Neural cell (in vitro differentiated cells): ENCODE measurements around the gene ADORA2B. TPM values are rescaled to one million over a fixed set of nuclear protein-coding genes. Genes with fewer than 3 reads are reported as not detected.

Experiments used
- H2AFZ ChIP-seq: fragments of 200-600, 300-800 bp; sonication (generic), shearing (Covaris generic); 2 replicates; pipeline ENCODE4 v1.6.0; 2014; ENCODE audit warnings: low read depth, mild to moderate bottlenecking, antibody characterized with exemption, low read length, moderate library complexity
- H3F3A ChIP-seq: fragments of 200-600 bp; shearing (Covaris generic); 2 replicates; pipeline ENCODE4 v1.6.1; 2016; ENCODE audit warnings: mild to moderate bottlenecking, moderate library complexity, mixed read lengths, antibody characterized with exemption, low read length; ENCODE audit not compliant: insufficient read depth, poor library complexity, severe bottlenecking
- H3K27ac ChIP-seq: fragments of 200-600, 300-800 bp; sonication (generic), shearing (Covaris generic); 2 replicates; pipeline ENCODE4 v1.5.1; 2014; ENCODE audit warnings: mild to moderate bottlenecking, low read length, moderate library complexity
- H3K27me3 ChIP-seq: fragments of 300-800, 200-600 bp; sonication (generic), shearing (Covaris generic); 2 replicates; pipeline ENCODE4 v1.6.0; 2014; ENCODE audit warnings: mild to moderate bottlenecking, low read depth, low read length, moderate library complexity; ENCODE audit not compliant: insufficient read depth
- H3K36me3 ChIP-seq: fragments of 300-800, 200-600 bp; sonication (generic), shearing (Covaris generic); 2 replicates; pipeline ENCODE4 v1.5.1; 2014; ENCODE audit warnings: mild to moderate bottlenecking, antibody characterized with exemption, low read length, moderate library complexity; ENCODE audit not compliant: insufficient read depth
- H3K4me2 ChIP-seq: fragments of 300-800, 200-600 bp; sonication (generic), shearing (Covaris generic); 2 replicates; pipeline ENCODE4 v1.6.0; 2014; ENCODE audit warnings: mild to moderate bottlenecking, low read length
- H3K4me3 ChIP-seq: fragments of 300-800, 200-600 bp; sonication (generic), shearing (Covaris generic); 2 replicates; pipeline ENCODE4 v1.5.1; 2014; ENCODE audit warnings: mild to moderate bottlenecking, low read length, moderate library complexity
- H3K79me2 ChIP-seq: fragments of 200-600 bp; shearing (Covaris generic); replicated peaks from 2 replicates; pipeline ENCODE4 v1.6.0; 2014; ENCODE audit warnings: mild to moderate bottlenecking, low read length, moderate library complexity; ENCODE audit not compliant: insufficient read depth
- H3K9ac ChIP-seq: fragments of 300-800, 200-600 bp; sonication (generic), shearing (Covaris generic); 2 replicates; pipeline ENCODE4 v1.6.1; 2016; ENCODE audit warnings: mild to moderate bottlenecking, low read length, mixed read lengths
- H3K9me2 ChIP-seq: fragments of 200-600 bp; shearing (Covaris generic); 2 replicates; pipeline ENCODE4 v1.6.1; 2016; ENCODE audit warnings: mild to moderate bottlenecking, low read length, mixed read lengths; ENCODE audit not compliant: insufficient read depth
- H3K9me3 ChIP-seq: fragments of 200-600, 300-800 bp; sonication (generic), shearing (Covaris generic); 2 replicates; pipeline ENCODE4 v1.6.1; 2016; ENCODE audit warnings: mild to moderate bottlenecking, mixed run types, low read length, moderate library complexity, mixed read lengths
- H4K20me1 ChIP-seq: fragments of 200-600 bp; shearing (Covaris generic); 2 replicates; pipeline ENCODE4 v1.6.1; 2016; ENCODE audit warnings: mild to moderate bottlenecking, mixed run types; ENCODE audit not compliant: insufficient read depth
- EP300 ChIP-seq: fragments of 450-650 bp; conservative IDR thresholded peaks from 2 replicates; pipeline ENCODE4 v1.6.1; 2014; ENCODE audit warnings: antibody characterized with exemption, mild to moderate bottlenecking, moderate library complexity; ENCODE audit not compliant: poor library complexity, severe bottlenecking
- EZH2 ChIP-seq: fragments of 200-600, 300-800 bp; shearing (Covaris generic), sonication (generic); IDR thresholded peaks from 2 replicates; pipeline ENCODE4 v1.6.1; 2014; ENCODE audit warnings: antibody characterized with exemption, low read length, borderline replicate concordance, mild to moderate bottlenecking; ENCODE audit not compliant: insufficient read depth, poor library complexity, severe bottlenecking
- MXI1 ChIP-seq: fragments of 450-650 bp; conservative IDR thresholded peaks from 2 replicates; pipeline ENCODE4 v1.6.1; 2014; ENCODE audit warnings: antibody characterized with exemption, mild to moderate bottlenecking; ENCODE audit not compliant: poor library complexity, severe bottlenecking
- POLR2AphosphoS5 ChIP-seq: IDR thresholded peaks from 2 replicates; pipeline ENCODE4 v1.6.1; 2012
- RAD21 ChIP-seq: fragments of 450-650 bp; conservative IDR thresholded peaks from 2 replicates; pipeline ENCODE4 v1.6.1; 2014; ENCODE audit warnings: antibody characterized with exemption, mild to moderate bottlenecking, moderate library complexity
- SMC3 ChIP-seq: fragments of 450-650 bp; conservative IDR thresholded peaks from 2 replicates; pipeline ENCODE4 v1.6.1; 2014; ENCODE audit warnings: antibody characterized with exemption, mild to moderate bottlenecking, moderate library complexity; ENCODE audit not compliant: poor library complexity
- TAF1 ChIP-seq: IDR thresholded peaks from 2 replicates; pipeline ENCODE4 v1.6.1; 2012; ENCODE audit warnings: low read depth
- polyA plus RNA-seq: library from polyadenylated mRNA; depleted of rRNA; stranded (reverse); fragments of >200 nt; gene quantifications from 2 replicates; pipeline ENCODE4 v1.2.3, GENCODE V29; 2014
- TF ChIP-seq, protein P1 (sequence below): IDR thresholded peaks from 2 replicates; pipeline ENCODE4 v1.6.1; 2012; ENCODE audit warnings: borderline replicate concordance
- TF ChIP-seq, protein P2 (sequence below): fragments of 450-650 bp; IDR thresholded peaks from 2 replicates; pipeline ENCODE4 v1.5.1; 2014; ENCODE audit warnings: antibody characterized with exemption, mild to moderate bottlenecking, moderate library complexity; ENCODE audit not compliant: poor library complexity, severe bottlenecking

ADORA2B gene
- polyA plus RNA-seq, 1 donor from 2014 or later: 0.78 TPM

DNA sequence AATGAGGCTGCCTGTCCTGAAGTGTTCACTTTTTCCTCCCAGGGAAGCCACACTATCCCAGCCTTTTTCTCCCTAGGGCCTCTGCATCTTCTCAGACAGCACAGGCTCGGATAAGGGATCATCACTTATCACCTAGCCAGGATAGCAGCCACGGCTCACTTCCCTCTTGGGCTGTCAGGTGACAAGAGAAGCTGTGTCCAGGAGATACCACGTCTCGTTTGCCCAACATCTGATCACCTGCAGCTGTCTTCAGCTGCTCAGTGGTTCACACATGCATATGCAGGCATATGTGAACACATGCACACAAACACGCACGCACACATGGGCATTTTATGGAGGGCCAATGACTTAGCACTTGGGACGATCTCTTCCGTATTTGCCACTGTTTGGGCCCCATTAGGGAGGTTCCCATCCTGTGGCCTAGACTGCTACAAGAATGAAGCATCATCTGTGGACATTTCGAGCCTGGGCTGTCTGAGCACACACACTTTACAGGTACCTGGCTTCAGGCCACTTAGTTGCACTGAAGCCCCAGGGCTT lies 32.4 kb upstream of the ADORA2B start:
- Histone ChIP-seq H3K9me2 (no peaks in the 10 kb centered on the region), H3K36me3 (no peaks in the 10 kb centered on the region), H3K27me3 (peaks cover 5% of the 10 kb centered on the region), H3F3A (no peaks in the 10 kb centered on the region), H3K27ac (no peak overlapping the region), H3K4me3 (no peak overlapping the region), H3K79me2 (no peaks in the 10 kb centered on the region), H2AFZ (no peak overlapping the region), H4K20me1 (no peaks in the 10 kb centered on the region), H3K9ac (no peak overlapping the region), H3K4me2 (no peak overlapping the region), H3K9me3 (no peaks in the 10 kb centered on the region)
- TF ChIP-seq TAF1: no peak
- no peak for TF ChIP-seq SMC3
- TF ChIP-seq, protein P1, sequence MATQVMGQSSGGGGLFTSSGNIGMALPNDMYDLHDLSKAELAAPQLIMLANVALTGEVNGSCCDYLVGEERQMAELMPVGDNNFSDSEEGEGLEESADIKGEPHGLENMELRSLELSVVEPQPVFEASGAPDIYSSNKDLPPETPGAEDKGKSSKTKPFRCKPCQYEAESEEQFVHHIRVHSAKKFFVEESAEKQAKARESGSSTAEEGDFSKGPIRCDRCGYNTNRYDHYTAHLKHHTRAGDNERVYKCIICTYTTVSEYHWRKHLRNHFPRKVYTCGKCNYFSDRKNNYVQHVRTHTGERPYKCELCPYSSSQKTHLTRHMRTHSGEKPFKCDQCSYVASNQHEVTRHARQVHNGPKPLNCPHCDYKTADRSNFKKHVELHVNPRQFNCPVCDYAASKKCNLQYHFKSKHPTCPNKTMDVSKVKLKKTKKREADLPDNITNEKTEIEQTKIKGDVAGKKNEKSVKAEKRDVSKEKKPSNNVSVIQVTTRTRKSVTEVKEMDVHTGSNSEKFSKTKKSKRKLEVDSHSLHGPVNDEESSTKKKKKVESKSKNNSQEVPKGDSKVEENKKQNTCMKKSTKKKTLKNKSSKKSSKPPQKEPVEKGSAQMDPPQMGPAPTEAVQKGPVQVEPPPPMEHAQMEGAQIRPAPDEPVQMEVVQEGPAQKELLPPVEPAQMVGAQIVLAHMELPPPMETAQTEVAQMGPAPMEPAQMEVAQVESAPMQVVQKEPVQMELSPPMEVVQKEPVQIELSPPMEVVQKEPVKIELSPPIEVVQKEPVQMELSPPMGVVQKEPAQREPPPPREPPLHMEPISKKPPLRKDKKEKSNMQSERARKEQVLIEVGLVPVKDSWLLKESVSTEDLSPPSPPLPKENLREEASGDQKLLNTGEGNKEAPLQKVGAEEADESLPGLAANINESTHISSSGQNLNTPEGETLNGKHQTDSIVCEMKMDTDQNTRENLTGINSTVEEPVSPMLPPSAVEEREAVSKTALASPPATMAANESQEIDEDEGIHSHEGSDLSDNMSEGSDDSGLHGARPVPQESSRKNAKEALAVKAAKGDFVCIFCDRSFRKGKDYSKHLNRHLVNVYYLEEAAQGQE: no peak
- TF ChIP-seq EZH2: no peak
- no peak for TF ChIP-seq EP300
- no peak for TF ChIP-seq POLR2AphosphoS5
- TF ChIP-seq, protein P2, sequence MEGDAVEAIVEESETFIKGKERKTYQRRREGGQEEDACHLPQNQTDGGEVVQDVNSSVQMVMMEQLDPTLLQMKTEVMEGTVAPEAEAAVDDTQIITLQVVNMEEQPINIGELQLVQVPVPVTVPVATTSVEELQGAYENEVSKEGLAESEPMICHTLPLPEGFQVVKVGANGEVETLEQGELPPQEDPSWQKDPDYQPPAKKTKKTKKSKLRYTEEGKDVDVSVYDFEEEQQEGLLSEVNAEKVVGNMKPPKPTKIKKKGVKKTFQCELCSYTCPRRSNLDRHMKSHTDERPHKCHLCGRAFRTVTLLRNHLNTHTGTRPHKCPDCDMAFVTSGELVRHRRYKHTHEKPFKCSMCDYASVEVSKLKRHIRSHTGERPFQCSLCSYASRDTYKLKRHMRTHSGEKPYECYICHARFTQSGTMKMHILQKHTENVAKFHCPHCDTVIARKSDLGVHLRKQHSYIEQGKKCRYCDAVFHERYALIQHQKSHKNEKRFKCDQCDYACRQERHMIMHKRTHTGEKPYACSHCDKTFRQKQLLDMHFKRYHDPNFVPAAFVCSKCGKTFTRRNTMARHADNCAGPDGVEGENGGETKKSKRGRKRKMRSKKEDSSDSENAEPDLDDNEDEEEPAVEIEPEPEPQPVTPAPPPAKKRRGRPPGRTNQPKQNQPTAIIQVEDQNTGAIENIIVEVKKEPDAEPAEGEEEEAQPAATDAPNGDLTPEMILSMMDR: no peak
- no peak for TF ChIP-seq RAD21
- TF ChIP-seq MXI1: no peak

DNA sequence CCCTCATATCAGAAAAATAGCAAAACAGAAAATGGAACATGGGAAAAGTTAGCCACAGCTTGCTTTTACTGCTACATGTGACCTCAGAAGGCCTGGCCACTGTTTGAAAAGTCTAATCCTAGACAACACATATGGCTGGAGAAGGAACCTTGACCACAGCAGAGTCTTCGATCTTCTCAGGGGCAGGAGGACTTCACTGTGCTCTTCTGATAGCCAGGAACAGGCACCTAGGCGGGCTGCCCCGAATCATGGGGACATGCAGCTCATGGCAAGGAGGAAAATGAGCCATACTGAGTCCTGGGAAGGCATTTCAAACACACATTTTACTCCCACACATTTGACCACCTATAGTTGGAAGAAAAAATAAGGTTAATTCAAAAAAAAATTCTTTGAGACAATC lies 31.1 kb upstream of the ADORA2B start:
- Histone ChIP-seq H4K20me1 (no peaks in the 10 kb centered on the region), H3K9me2 (no peaks in the 10 kb centered on the region), H3K4me3 (no peak overlapping the region), H3K27ac (no peak overlapping the region), H3K9ac (no peak overlapping the region), H3K27me3 (peaks cover 9% of the 10 kb centered on the region), H3K9me3 (no peaks in the 10 kb centered on the region), H3K79me2 (no peaks in the 10 kb centered on the region), H3K4me2 (no peak overlapping the region), H2AFZ (no peak overlapping the region), H3F3A (no peaks in the 10 kb centered on the region), H3K36me3 (no peaks in the 10 kb centered on the region)
- TF ChIP-seq MXI1: no peak
- no peak for TF ChIP-seq RAD21
- TF ChIP-seq EP300: no peak
- TF ChIP-seq TAF1: no peak
- TF ChIP-seq, protein P2: no peak
- no peak for TF ChIP-seq EZH2
- no peak for TF ChIP-seq SMC3
- TF ChIP-seq, protein P1: no peak
- no peak for TF ChIP-seq POLR2AphosphoS5
